Measurements from ENCODE around the gene ACBD6. TPM values are rescaled to one million over a fixed set of nuclear protein-coding genes. Genes with fewer than 3 reads are reported as not detected.

Gene ACBD6
- total RNA-seq, 1 donor from 2014 or later: 57.5 TPM

DNA sequence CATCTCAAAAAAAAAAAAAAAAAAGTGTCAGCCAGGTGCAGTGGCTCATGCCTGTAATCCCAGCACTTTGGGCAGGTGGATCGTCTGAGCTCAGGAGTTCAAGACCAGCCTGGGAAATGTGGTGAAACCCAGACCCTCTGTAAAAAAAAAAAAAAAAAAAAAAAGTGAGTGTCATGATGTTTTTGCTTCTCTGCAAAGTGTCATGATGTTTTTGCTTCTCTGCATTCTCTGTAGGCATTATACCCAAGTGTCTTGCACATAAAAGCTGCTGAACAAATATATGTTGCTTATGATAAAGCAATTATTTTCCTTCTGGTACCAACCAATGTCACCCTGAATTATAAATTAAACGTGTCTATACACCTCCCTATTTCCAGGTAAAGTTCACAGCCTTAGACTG is 1.7 kb downstream of the ACBD6 start:
- Mint-ChIP-seq H3K4me3 (ENCODE audit: unreplicated experiment) (peak overlapping the region; percentile 99), H3K9me3 (ENCODE audit: unreplicated experiment) (no peaks in the 10 kb centered on the region), H3K4me1 (ENCODE audit: unreplicated experiment) (peaks cover 49% of the 10 kb centered on the region), H3K27ac (ENCODE audit: unreplicated experiment) (peak overlapping the region; percentile 71), H3K27me3 (ENCODE audit: unreplicated experiment) (no peaks in the 10 kb centered on the region), H3K36me3 (ENCODE audit: unreplicated experiment) (peaks cover 8% of the 10 kb centered on the region)
- TF ChIP-seq, protein P1, sequence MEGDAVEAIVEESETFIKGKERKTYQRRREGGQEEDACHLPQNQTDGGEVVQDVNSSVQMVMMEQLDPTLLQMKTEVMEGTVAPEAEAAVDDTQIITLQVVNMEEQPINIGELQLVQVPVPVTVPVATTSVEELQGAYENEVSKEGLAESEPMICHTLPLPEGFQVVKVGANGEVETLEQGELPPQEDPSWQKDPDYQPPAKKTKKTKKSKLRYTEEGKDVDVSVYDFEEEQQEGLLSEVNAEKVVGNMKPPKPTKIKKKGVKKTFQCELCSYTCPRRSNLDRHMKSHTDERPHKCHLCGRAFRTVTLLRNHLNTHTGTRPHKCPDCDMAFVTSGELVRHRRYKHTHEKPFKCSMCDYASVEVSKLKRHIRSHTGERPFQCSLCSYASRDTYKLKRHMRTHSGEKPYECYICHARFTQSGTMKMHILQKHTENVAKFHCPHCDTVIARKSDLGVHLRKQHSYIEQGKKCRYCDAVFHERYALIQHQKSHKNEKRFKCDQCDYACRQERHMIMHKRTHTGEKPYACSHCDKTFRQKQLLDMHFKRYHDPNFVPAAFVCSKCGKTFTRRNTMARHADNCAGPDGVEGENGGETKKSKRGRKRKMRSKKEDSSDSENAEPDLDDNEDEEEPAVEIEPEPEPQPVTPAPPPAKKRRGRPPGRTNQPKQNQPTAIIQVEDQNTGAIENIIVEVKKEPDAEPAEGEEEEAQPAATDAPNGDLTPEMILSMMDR (IDR thresholded peaks at IDR 0.05): no peak
- no peak for DNase-seq (ENCODE audit: extremely low spot score, unreplicated experiment)

DNA sequence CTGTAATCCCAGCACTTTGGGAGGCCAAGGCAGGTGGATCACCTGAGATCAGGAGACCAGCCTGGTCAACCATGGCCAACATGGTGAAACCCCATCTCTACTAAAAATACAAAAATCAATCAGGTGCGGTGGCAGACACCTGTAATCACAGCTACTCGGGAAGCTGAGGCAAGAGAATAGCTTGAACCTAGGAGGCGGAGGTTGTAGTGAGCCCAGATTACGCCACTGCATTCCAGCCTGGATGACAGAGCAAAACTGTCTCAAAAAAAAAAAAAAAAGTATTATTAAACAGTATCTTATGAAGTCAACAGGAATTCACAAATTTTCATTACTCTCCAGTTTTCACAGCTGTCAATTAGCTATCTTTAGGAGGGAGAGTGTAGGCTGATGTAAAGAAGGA is 3.8 kb downstream of the ACBD6 start:
- DNase-seq (ENCODE audit: extremely low spot score, unreplicated experiment): no peak
- TF ChIP-seq, protein P1 (IDR thresholded peaks at IDR 0.05): no peak
- no peak overlapping the region for H3K4me3 Mint-ChIP-seq (ENCODE audit: unreplicated experiment)
- peaks cover 40% of the 10 kb centered on the region for H3K4me1 Mint-ChIP-seq (ENCODE audit: unreplicated experiment)
- H3K9me3 Mint-ChIP-seq (ENCODE audit: unreplicated experiment): no peaks in the 10 kb centered on the region
- no peaks in the 10 kb centered on the region for H3K27me3 Mint-ChIP-seq (ENCODE audit: unreplicated experiment)
- no peak overlapping the region for H3K27ac Mint-ChIP-seq (ENCODE audit: unreplicated experiment)
- H3K36me3 Mint-ChIP-seq (ENCODE audit: unreplicated experiment): peaks cover 20% of the 10 kb centered on the region

DNA sequence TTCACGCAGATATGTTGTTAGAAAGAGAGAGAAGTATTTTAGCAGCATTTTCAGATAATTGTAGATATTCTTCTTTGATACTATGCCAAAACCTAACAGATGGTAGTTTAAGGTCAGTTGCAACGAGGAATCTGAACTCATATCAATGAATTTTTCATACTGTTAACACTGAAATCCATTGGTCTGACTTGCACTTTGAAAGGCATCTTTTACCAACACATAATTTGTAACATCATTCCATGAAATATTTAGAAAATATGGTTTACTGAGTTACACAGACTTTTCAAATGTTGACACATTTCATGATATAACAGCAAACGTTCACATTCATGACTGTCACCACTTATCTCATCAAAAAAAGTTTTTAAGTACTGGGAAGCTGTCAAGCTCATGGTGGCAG is 4.6 kb downstream of the ACBD6 start:
- Mint-ChIP-seq H3K9me3 (ENCODE audit: unreplicated experiment) (no peaks in the 10 kb centered on the region), H3K27ac (ENCODE audit: unreplicated experiment) (no peak overlapping the region)

DNA sequence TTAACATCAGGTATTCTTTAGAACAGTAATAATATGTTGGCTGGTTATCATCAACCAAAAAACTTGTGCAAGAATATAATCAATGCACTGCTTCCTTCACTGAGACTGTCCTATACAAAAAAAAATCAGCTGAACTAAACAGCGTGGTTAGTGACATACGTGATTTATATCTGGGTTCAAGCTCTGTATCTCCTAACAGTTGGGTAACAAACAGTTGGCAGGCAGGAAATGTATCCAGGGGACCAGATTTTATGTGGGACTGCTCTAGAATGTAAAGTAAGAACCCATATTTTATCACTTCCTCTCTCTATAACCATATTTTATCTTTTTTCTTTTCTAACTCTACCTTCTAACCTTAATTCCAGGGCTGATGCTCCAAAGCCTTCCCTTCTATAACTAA is 8.0 kb downstream of the ACBD6 start:
- H3K9me3 Mint-ChIP-seq (ENCODE audit: unreplicated experiment): no peaks in the 10 kb centered on the region
- H3K4me1 Mint-ChIP-seq (ENCODE audit: unreplicated experiment): peaks cover 4% of the 10 kb centered on the region
- peaks cover 27% of the 10 kb centered on the region for H3K36me3 Mint-ChIP-seq (ENCODE audit: unreplicated experiment)
- no peaks in the 10 kb centered on the region for H3K27me3 Mint-ChIP-seq (ENCODE audit: unreplicated experiment)
- DNase-seq (ENCODE audit: extremely low spot score, unreplicated experiment): no peak
- TF ChIP-seq, protein P1 (IDR thresholded peaks at IDR 0.05): no peak
- H3K4me3 Mint-ChIP-seq (ENCODE audit: unreplicated experiment): no peak overlapping the region
- H3K27ac Mint-ChIP-seq (ENCODE audit: unreplicated experiment): no peak overlapping the region

More for the DNA sequence above, 4.6 kb downstream of the ACBD6 start:
- no peaks in the 10 kb centered on the region for H3K27me3 Mint-ChIP-seq (ENCODE audit: unreplicated experiment)
- DNase-seq (ENCODE audit: extremely low spot score, unreplicated experiment): no peak
- TF ChIP-seq, protein P1 (IDR thresholded peaks at IDR 0.05): no peak
- H3K4me1 Mint-ChIP-seq (ENCODE audit: unreplicated experiment): peaks cover 32% of the 10 kb centered on the region
- no peak overlapping the region for H3K4me3 Mint-ChIP-seq (ENCODE audit: unreplicated experiment)
- H3K36me3 Mint-ChIP-seq (ENCODE audit: unreplicated experiment): peaks cover 24% of the 10 kb centered on the region

DNA sequence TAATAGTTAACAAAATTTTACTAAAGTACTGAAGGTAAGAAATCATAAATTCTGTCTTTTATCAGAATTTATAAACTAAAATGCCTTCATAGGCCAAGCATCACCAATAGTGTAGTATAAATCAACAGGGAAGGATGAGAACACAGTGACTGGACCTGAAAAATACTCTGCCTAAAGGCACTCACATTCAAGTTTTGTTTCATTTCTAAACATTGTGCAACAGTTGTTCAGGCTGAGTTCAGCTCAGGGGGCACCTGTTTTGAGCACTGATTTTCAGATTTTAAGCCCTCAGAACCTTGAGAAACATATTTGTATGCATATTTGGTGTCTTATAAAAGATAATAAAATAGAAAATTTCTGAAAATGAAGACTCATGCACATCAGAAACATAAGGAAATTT is 12.4 kb downstream of the ACBD6 start:
- Mint-ChIP-seq H3K27me3 (ENCODE audit: unreplicated experiment) (no peaks in the 10 kb centered on the region), H3K36me3 (ENCODE audit: unreplicated experiment) (peaks cover 42% of the 10 kb centered on the region), H3K27ac (ENCODE audit: unreplicated experiment) (no peak overlapping the region), H3K4me1 (ENCODE audit: unreplicated experiment) (no peaks in the 10 kb centered on the region), H3K4me3 (ENCODE audit: unreplicated experiment) (no peak overlapping the region), H3K9me3 (ENCODE audit: unreplicated experiment) (no peaks in the 10 kb centered on the region)
- TF ChIP-seq, protein P1 (IDR thresholded peaks at IDR 0.05): no peak
- no peak for DNase-seq (ENCODE audit: extremely low spot score, unreplicated experiment)

Measured in osteocyte (in vitro differentiated cells).